ENCODE data around the gene PPP2CA. TPM values are rescaled to one million over a fixed set of nuclear protein-coding genes. Genes with fewer than 3 reads are reported as not detected.

The PPP2CA gene
- total RNA-seq: 10 to 100 TPM; 50.8 to 80.5 (median 65.0) TPM
- long read RNA-seq, full-length matches to known transcripts: 8 of 9 reads
- long read RNA-seq, partial matches to known transcripts: 0 of 9 reads
- long read RNA-seq, other reads (novel, unspliced or antisense): 1 of 9 reads

- peak; percentile 99 for DNase-seq
- Histone ChIP-seq H3K9me3 (no peaks in the 10 kb centered on the region), H3K4me3 (peak within 1 kb of the TSS; percentile 88 to 98 (median 98)), H3K36me3 (no peaks in the 10 kb centered on the region), H3K27me3 (no peaks in the 10 kb centered on the region), H3K27ac (peak within 1 kb of the TSS; percentile 99 to 100 (median 99)), H3K4me1 (peaks cover 0 to 36% (median 12%) of the 10 kb centered on the region in 4 donors)
- 0% methylated on average over 12 of the region's 73 CpGs for WGBS (ENCODE audit: insufficient coverage, low coverage, low lambda C conversion rate, missing lambda C conversion rate)
- TF ChIP-seq CTCF (IDR thresholded peaks at IDR 0.05) (no peak), POLR2A (IDR thresholded peaks at IDR 0.05) (peak; percentile 35)
- ATAC-seq: peak; percentile 91 to 95 (median 92)
- intact Hi-C loops (cut with DNase I): no loop called here
These were observed at the start of gene PPP2CA for GRCh38 chr5:134225780-134226440. PPP2CA (minus strand) TSS chr5:134226073; CDS start chr5:134225861, 212 bp downstream.

GRCh38 chr5:134273642-134274395 is 47.9 kb upstream of the PPP2CA start:
- ATAC-seq: no peak
- no peaks in the 10 kb centered on the region for H3K36me3 ChIP-seq
- DNase-seq: no peak
- H3K27me3 ChIP-seq: no peaks in the 10 kb centered on the region
- TF ChIP-seq POLR2A (IDR thresholded peaks at IDR 0.05) (no peak), CTCF (IDR thresholded peaks at IDR 0.05) (no peak)
- H3K4me3 ChIP-seq: no peak overlapping the region
- no peaks in the 10 kb centered on the region for H3K4me1 ChIP-seq
- H3K27ac ChIP-seq: no peak overlapping the region
- 80% methylated on average over 2 of the region's 3 CpGs for WGBS (ENCODE audit: insufficient coverage, low coverage, low lambda C conversion rate, missing lambda C conversion rate)
- no peaks in the 10 kb centered on the region for H3K9me3 ChIP-seq
- intact Hi-C loops (cut with DNase I): no loop called here

DNA sequence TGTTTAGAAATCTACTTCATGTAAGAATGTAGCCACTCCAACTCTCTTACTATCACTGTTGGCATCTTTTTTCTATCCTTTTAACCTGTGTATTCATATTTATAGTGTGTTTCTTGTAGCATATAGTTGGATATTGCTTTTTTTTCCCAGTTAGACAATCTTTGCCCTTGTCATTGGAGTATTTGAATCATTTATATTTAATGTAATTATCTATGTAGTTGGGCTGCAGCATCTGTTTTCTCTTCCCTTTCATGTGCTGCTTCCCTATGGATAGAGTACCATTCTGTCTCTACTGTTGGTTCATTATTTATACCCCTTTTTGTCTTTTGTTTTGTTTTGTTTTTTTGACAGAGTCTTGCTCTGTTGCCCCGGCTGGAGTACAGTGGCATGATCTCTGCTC is 45.2 kb upstream of the PPP2CA start:
- H3K27ac ChIP-seq: no peak overlapping the region
- DNase-seq (no peak), ATAC-seq (no peak)
- 83% methylated on average over 1 of the region's 1 CpG for WGBS (ENCODE audit: insufficient coverage, low coverage, low lambda C conversion rate, missing lambda C conversion rate)
- H3K4me1 ChIP-seq: no peaks in the 10 kb centered on the region
- intact Hi-C loops (cut with DNase I): no loop called here
- no peaks in the 10 kb centered on the region for H3K27me3 ChIP-seq
- H3K9me3 ChIP-seq: no peaks in the 10 kb centered on the region
- TF ChIP-seq POLR2A (IDR thresholded peaks at IDR 0.05) (no peak), CTCF (IDR thresholded peaks at IDR 0.05) (no peak)
- no peaks in the 10 kb centered on the region for H3K36me3 ChIP-seq
- H3K4me3 ChIP-seq: no peak overlapping the region

- ATAC-seq: no peak
- TF ChIP-seq POLR2A (IDR thresholded peaks at IDR 0.05): no peak
- TF ChIP-seq CTCF (IDR thresholded peaks at IDR 0.05): no peak
- WGBS (ENCODE audit: insufficient coverage, low coverage, low lambda C conversion rate, missing lambda C conversion rate): 67% methylated on average over 1 of the region's 4 CpGs
These were observed 43.0 kb upstream of the PPP2CA start for GRCh38 chr5:134268919-134269318.

More at GRCh38 chr5:134268919-134269318, 43.0 kb upstream of the PPP2CA start:
- Histone ChIP-seq H3K36me3 (no peaks in the 10 kb centered on the region), H3K27ac (no peak overlapping the region), H3K4me1 (no peaks in the 10 kb centered on the region), H3K27me3 (no peaks in the 10 kb centered on the region), H3K4me3 (no peak overlapping the region), H3K9me3 (no peaks in the 10 kb centered on the region)
- no peak for DNase-seq
- intact Hi-C loops (cut with DNase I): no loop called here
